Measurements from ENCODE around the gene ARHGAP12.
"Not testable (repeated sequence)": the region's sequence is repeated elsewhere in the genome, so short reads cannot be mapped to it uniquely, and the experiment has no call there.

Gene ARHGAP12

GRCh38 chr10:31774928-31775650 lies 153.5 kb downstream of the ARHGAP12 start:
- H3K9me3 ChIP-seq (ENCODE audit: control insufficient read depth in 2 of 2, low read length in 2 of 2): no peaks in the 10 kb centered on the region
- H3K4me3 ChIP-seq (ENCODE audit: low read length in 2 of 2): no peak overlapping the region

GRCh38 chr10:31774299-31774900 lies 154.2 kb downstream of the ARHGAP12 start:
- Histone ChIP-seq H3K27me3 (ENCODE audit: control insufficient read depth in 2 of 2, insufficient read depth in 2 of 2, low read length in 2 of 2) (no peaks in the 10 kb centered on the region), H3K4me1 (ENCODE audit: control insufficient read depth in 2 of 2, insufficient read depth in 2 of 2, low read length in 2 of 2) (no peaks in the 10 kb centered on the region), H3K9ac (ENCODE audit: low read depth in 1 of 2, low read length in 2 of 2) (no peak overlapping the region), H3K4me3 (ENCODE audit: low read length in 2 of 2) (no peak overlapping the region), H3K27ac (ENCODE audit: low read depth in 2 of 2, low read length in 2 of 2) (no peak overlapping the region), H3K9me3 (ENCODE audit: control insufficient read depth in 2 of 2, low read length in 2 of 2) (no peaks in the 10 kb centered on the region), H3K36me3 (ENCODE audit: control insufficient read depth in 2 of 2, insufficient read depth in 2 of 2, low read length in 2 of 2) (no peaks in the 10 kb centered on the region)

More at GRCh38 chr10:31774928-31775650, 153.5 kb downstream of the ARHGAP12 start:
- Histone ChIP-seq H3K27ac (ENCODE audit: low read depth in 2 of 2, low read length in 2 of 2) (no peak overlapping the region), H3K4me1 (ENCODE audit: control insufficient read depth in 2 of 2, insufficient read depth in 2 of 2, low read length in 2 of 2) (no peaks in the 10 kb centered on the region), H3K36me3 (ENCODE audit: control insufficient read depth in 2 of 2, insufficient read depth in 2 of 2, low read length in 2 of 2) (no peaks in the 10 kb centered on the region), H3K27me3 (ENCODE audit: control insufficient read depth in 2 of 2, insufficient read depth in 2 of 2, low read length in 2 of 2) (no peaks in the 10 kb centered on the region), H3K9ac (ENCODE audit: low read depth in 1 of 2, low read length in 2 of 2) (no peak overlapping the region)

GRCh38 chr10:31773749-31774298 lies 154.8 kb downstream of the ARHGAP12 start:
- Histone ChIP-seq H3K36me3 (ENCODE audit: control insufficient read depth in 2 of 2, insufficient read depth in 2 of 2, low read length in 2 of 2) (no peaks in the 10 kb centered on the region), H3K4me1 (ENCODE audit: control insufficient read depth in 2 of 2, insufficient read depth in 2 of 2, low read length in 2 of 2) (no peaks in the 10 kb centered on the region), H3K9ac (ENCODE audit: low read depth in 1 of 2, low read length in 2 of 2) (no peak overlapping the region), H3K27ac (ENCODE audit: low read depth in 2 of 2, low read length in 2 of 2) (no peak overlapping the region), H3K9me3 (ENCODE audit: control insufficient read depth in 2 of 2, low read length in 2 of 2) (no peaks in the 10 kb centered on the region), H3K27me3 (ENCODE audit: control insufficient read depth in 2 of 2, insufficient read depth in 2 of 2, low read length in 2 of 2) (no peaks in the 10 kb centered on the region), H3K4me3 (ENCODE audit: low read length in 2 of 2) (no peak overlapping the region)

- H3K9ac ChIP-seq (ENCODE audit: low read depth in 1 of 2, low read length in 2 of 2): no peak overlapping the region
- no peaks in the 10 kb centered on the region for H3K4me1 ChIP-seq (ENCODE audit: control insufficient read depth in 2 of 2, insufficient read depth in 2 of 2, low read length in 2 of 2)
- no peaks in the 10 kb centered on the region for H3K9me3 ChIP-seq (ENCODE audit: control insufficient read depth in 2 of 2, low read length in 2 of 2)
- no peak overlapping the region for H3K4me3 ChIP-seq (ENCODE audit: low read length in 2 of 2)
- no peaks in the 10 kb centered on the region for H3K36me3 ChIP-seq (ENCODE audit: control insufficient read depth in 2 of 2, insufficient read depth in 2 of 2, low read length in 2 of 2)
- no peaks in the 10 kb centered on the region for H3K27me3 ChIP-seq (ENCODE audit: control insufficient read depth in 2 of 2, insufficient read depth in 2 of 2, low read length in 2 of 2)
- no peak overlapping the region for H3K27ac ChIP-seq (ENCODE audit: low read depth in 2 of 2, low read length in 2 of 2)
Observed at GRCh38 chr10:31771331-31771831, 157.2 kb downstream of the ARHGAP12 start.

- Histone ChIP-seq H3K27ac (ENCODE audit: low read depth in 2 of 2, low read length in 2 of 2) (no peak overlapping the region), H3K4me3 (ENCODE audit: low read length in 2 of 2) (no peak overlapping the region), H3K4me1 (ENCODE audit: control insufficient read depth in 2 of 2, insufficient read depth in 2 of 2, low read length in 2 of 2) (no peaks in the 10 kb centered on the region), H3K9ac (ENCODE audit: low read depth in 1 of 2, low read length in 2 of 2) (no peak overlapping the region), H3K36me3 (ENCODE audit: control insufficient read depth in 2 of 2, insufficient read depth in 2 of 2, low read length in 2 of 2) (no peaks in the 10 kb centered on the region), H3K27me3 (ENCODE audit: control insufficient read depth in 2 of 2, insufficient read depth in 2 of 2, low read length in 2 of 2) (no peaks in the 10 kb centered on the region), H3K9me3 (ENCODE audit: control insufficient read depth in 2 of 2, low read length in 2 of 2) (no peaks in the 10 kb centered on the region)
Observed at GRCh38 chr10:31770307-31770902, 158.2 kb downstream of the ARHGAP12 start.

- Histone ChIP-seq H3K4me3 (ENCODE audit: low read length in 2 of 2) (no peak overlapping the region), H3K4me1 (ENCODE audit: control insufficient read depth in 2 of 2, insufficient read depth in 2 of 2, low read length in 2 of 2) (no peaks in the 10 kb centered on the region), H3K27ac (ENCODE audit: low read depth in 2 of 2, low read length in 2 of 2) (no peak overlapping the region), H3K9ac (ENCODE audit: low read depth in 1 of 2, low read length in 2 of 2) (no peak overlapping the region), H3K9me3 (ENCODE audit: control insufficient read depth in 2 of 2, low read length in 2 of 2) (no peaks in the 10 kb centered on the region), H3K27me3 (ENCODE audit: control insufficient read depth in 2 of 2, insufficient read depth in 2 of 2, low read length in 2 of 2) (no peaks in the 10 kb centered on the region), H3K36me3 (ENCODE audit: control insufficient read depth in 2 of 2, insufficient read depth in 2 of 2, low read length in 2 of 2) (no peaks in the 10 kb centered on the region)
Observed at GRCh38 chr10:31769564-31769963, 159.1 kb downstream of the ARHGAP12 start.

GRCh38 chr10:31768935-31769334 lies 159.7 kb downstream of the ARHGAP12 start:
- not testable (repeated sequence) for H3K9me3 ChIP-seq (ENCODE audit: control insufficient read depth in 2 of 2, low read length in 2 of 2); H3K27ac ChIP-seq (ENCODE audit: low read depth in 2 of 2, low read length in 2 of 2); H3K4me3 ChIP-seq (ENCODE audit: low read length in 2 of 2); H3K9ac ChIP-seq (ENCODE audit: low read depth in 1 of 2, low read length in 2 of 2); H3K36me3 ChIP-seq (ENCODE audit: control insufficient read depth in 2 of 2, insufficient read depth in 2 of 2, low read length in 2 of 2); H3K27me3 ChIP-seq (ENCODE audit: control insufficient read depth in 2 of 2, insufficient read depth in 2 of 2, low read length in 2 of 2); H3K4me1 ChIP-seq (ENCODE audit: control insufficient read depth in 2 of 2, insufficient read depth in 2 of 2, low read length in 2 of 2)

GRCh38 chr10:31768467-31768866 lies 160.2 kb downstream of the ARHGAP12 start:
- Histone ChIP-seq H3K27ac (ENCODE audit: low read depth in 2 of 2, low read length in 2 of 2) (no peak overlapping the region), H3K9me3 (ENCODE audit: control insufficient read depth in 2 of 2, low read length in 2 of 2) (no peaks in the 10 kb centered on the region), H3K4me1 (ENCODE audit: control insufficient read depth in 2 of 2, insufficient read depth in 2 of 2, low read length in 2 of 2) (no peaks in the 10 kb centered on the region), H3K4me3 (ENCODE audit: low read length in 2 of 2) (no peak overlapping the region), H3K27me3 (ENCODE audit: control insufficient read depth in 2 of 2, insufficient read depth in 2 of 2, low read length in 2 of 2) (no peaks in the 10 kb centered on the region), H3K36me3 (ENCODE audit: control insufficient read depth in 2 of 2, insufficient read depth in 2 of 2, low read length in 2 of 2) (no peaks in the 10 kb centered on the region), H3K9ac (ENCODE audit: low read depth in 1 of 2, low read length in 2 of 2) (no peak overlapping the region)

GRCh38 chr10:31765541-31765940 lies 163.1 kb downstream of the ARHGAP12 start:
- no peak overlapping the region for H3K27ac ChIP-seq (ENCODE audit: low read depth in 2 of 2, low read length in 2 of 2)
- H3K27me3 ChIP-seq (ENCODE audit: control insufficient read depth in 2 of 2, insufficient read depth in 2 of 2, low read length in 2 of 2): no peaks in the 10 kb centered on the region
- H3K9me3 ChIP-seq (ENCODE audit: control insufficient read depth in 2 of 2, low read length in 2 of 2): no peaks in the 10 kb centered on the region
- no peak overlapping the region for H3K4me3 ChIP-seq (ENCODE audit: low read length in 2 of 2)
- no peaks in the 10 kb centered on the region for H3K36me3 ChIP-seq (ENCODE audit: control insufficient read depth in 2 of 2, insufficient read depth in 2 of 2, low read length in 2 of 2)
- H3K4me1 ChIP-seq (ENCODE audit: control insufficient read depth in 2 of 2, insufficient read depth in 2 of 2, low read length in 2 of 2): peaks cover 1 to 5% of the 10 kb centered on the region in 2 donors
- H3K9ac ChIP-seq (ENCODE audit: low read depth in 1 of 2, low read length in 2 of 2): no peak overlapping the region

GRCh38 chr10:31762316-31762715 lies 166.3 kb downstream of the ARHGAP12 start:
- Histone ChIP-seq H3K4me1 (ENCODE audit: control insufficient read depth in 2 of 2, insufficient read depth in 2 of 2, low read length in 2 of 2) (peaks cover 5 to 8% of the 10 kb centered on the region in 2 donors), H3K27ac (ENCODE audit: low read depth in 2 of 2, low read length in 2 of 2) (no peak overlapping the region), H3K27me3 (ENCODE audit: control insufficient read depth in 2 of 2, insufficient read depth in 2 of 2, low read length in 2 of 2) (no peaks in the 10 kb centered on the region), H3K9me3 (ENCODE audit: control insufficient read depth in 2 of 2, low read length in 2 of 2) (no peaks in the 10 kb centered on the region), H3K9ac (ENCODE audit: low read depth in 1 of 2, low read length in 2 of 2) (no peak overlapping the region), H3K4me3 (ENCODE audit: low read length in 2 of 2) (no peak overlapping the region), H3K36me3 (ENCODE audit: control insufficient read depth in 2 of 2, insufficient read depth in 2 of 2, low read length in 2 of 2) (no peaks in the 10 kb centered on the region)
